ENCODE results near the gene TLX3.

DNA sequence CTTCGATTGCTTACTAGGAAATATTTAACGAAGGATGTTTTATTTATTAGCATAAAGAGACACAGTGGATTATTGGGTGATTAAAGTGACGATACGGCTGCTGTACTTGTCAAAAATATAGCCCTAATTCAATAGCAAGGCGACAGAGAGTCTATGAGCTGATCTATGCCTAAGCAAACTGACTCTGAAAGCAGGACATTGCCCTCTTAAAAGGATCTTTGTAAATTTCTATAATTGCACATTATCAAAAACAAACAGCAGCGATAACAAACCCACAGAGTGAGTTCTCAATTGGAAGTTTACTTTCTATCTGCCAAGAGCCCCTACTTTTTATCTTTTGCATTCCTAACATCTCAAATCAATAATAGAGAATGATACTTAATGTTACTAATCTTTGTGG is 31.4 kb downstream of the TLX3 start:
- TF ChIP-seq, protein P1, sequence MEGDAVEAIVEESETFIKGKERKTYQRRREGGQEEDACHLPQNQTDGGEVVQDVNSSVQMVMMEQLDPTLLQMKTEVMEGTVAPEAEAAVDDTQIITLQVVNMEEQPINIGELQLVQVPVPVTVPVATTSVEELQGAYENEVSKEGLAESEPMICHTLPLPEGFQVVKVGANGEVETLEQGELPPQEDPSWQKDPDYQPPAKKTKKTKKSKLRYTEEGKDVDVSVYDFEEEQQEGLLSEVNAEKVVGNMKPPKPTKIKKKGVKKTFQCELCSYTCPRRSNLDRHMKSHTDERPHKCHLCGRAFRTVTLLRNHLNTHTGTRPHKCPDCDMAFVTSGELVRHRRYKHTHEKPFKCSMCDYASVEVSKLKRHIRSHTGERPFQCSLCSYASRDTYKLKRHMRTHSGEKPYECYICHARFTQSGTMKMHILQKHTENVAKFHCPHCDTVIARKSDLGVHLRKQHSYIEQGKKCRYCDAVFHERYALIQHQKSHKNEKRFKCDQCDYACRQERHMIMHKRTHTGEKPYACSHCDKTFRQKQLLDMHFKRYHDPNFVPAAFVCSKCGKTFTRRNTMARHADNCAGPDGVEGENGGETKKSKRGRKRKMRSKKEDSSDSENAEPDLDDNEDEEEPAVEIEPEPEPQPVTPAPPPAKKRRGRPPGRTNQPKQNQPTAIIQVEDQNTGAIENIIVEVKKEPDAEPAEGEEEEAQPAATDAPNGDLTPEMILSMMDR (IDR thresholded peaks at IDR 0.05): no peak
- TF ChIP-seq EP300 (IDR thresholded peaks at IDR 0.05): no peak

Measured in suprapubic skin (tissue), 3 donors.